NB4 (cell line): Measurements from ENCODE around the gene PWP2.
"Not testable (repeated sequence)": the region's sequence is repeated elsewhere in the genome, so short reads cannot be mapped to it uniquely, and the experiment has no call there.

Experiments used
- TF ChIP-seq, protein P1 (sequence below): IDR thresholded peaks from one replicate; pipeline ENCODE4 v1.5.1; 2012; ENCODE audit warnings: low read depth, low read length
- TF ChIP-seq, protein P2 (sequence below): IDR thresholded peaks from 2 replicates; pipeline ENCODE4 v1.6.1; 2011; ENCODE audit warnings: low read depth, low read length

DNA sequence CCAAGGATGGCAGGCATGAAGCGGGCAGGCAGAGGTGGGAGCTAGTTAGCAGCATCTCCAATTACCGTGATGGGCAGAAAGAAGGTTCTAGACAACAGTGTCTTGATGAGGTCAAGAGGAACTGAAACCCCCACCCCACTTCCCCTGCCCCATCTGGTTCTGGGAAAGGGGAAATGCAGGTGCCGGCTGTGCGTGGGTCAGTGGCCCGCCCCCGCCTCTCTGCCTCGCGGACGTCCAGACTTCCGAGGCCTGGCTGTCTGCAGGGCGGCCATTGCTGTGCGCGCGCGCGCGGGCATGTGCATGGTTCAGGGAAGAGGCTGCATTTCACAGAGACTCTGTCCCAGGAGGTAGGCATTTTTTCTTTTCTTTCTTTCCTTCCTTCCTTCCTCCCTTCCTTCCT is 68.0 kb downstream of the PWP2 start:
- TF ChIP-seq, protein P1, sequence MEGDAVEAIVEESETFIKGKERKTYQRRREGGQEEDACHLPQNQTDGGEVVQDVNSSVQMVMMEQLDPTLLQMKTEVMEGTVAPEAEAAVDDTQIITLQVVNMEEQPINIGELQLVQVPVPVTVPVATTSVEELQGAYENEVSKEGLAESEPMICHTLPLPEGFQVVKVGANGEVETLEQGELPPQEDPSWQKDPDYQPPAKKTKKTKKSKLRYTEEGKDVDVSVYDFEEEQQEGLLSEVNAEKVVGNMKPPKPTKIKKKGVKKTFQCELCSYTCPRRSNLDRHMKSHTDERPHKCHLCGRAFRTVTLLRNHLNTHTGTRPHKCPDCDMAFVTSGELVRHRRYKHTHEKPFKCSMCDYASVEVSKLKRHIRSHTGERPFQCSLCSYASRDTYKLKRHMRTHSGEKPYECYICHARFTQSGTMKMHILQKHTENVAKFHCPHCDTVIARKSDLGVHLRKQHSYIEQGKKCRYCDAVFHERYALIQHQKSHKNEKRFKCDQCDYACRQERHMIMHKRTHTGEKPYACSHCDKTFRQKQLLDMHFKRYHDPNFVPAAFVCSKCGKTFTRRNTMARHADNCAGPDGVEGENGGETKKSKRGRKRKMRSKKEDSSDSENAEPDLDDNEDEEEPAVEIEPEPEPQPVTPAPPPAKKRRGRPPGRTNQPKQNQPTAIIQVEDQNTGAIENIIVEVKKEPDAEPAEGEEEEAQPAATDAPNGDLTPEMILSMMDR: not testable (repeated sequence)
- TF ChIP-seq, protein P2, sequence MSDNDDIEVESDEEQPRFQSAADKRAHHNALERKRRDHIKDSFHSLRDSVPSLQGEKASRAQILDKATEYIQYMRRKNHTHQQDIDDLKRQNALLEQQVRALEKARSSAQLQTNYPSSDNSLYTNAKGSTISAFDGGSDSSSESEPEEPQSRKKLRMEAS: not testable (repeated sequence)
